ENCODE results near the gene TK2.

DNA sequence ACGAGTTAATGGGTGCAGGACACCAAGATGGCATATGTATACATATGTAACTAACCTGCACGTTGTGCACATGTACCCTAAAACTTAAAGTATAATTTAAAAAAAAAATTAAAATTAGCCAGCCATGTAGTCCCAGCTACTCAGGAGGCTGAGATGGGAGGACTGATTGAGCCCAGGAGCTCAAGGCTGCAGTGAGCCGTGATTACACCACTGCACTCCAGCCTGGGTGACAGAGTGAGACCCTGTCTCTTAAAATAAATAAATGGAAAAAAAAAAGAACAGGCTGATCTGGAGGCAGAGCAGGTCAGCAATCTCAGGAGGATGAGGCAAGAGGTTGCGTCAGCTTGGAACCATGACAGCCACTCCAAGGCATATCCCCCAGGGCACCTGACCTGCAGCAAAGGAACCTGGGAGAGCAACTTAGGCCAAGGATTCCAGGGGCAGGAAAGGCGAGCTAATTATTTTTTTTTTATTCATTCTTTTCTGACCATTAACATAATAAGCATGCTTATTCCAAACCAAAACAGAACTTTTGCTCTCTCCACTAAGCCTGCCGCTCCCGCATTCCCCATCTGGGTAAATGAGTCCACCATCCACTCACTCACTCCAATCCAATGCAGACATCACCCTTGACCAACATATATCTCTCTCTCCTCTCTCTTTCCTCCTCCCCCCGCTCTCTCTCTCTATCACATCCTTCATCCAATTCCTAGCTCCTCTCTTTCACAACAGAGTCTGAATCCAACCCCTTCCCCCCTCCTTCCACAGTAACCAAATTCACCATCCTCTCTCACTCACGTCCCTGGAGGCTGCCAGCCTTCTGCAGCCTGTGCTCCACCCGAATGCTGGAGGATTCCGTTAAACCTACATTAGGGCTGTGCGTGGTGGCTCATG, 47.7 kb downstream of the TK2 start:
- TF ChIP-seq, protein P1, sequence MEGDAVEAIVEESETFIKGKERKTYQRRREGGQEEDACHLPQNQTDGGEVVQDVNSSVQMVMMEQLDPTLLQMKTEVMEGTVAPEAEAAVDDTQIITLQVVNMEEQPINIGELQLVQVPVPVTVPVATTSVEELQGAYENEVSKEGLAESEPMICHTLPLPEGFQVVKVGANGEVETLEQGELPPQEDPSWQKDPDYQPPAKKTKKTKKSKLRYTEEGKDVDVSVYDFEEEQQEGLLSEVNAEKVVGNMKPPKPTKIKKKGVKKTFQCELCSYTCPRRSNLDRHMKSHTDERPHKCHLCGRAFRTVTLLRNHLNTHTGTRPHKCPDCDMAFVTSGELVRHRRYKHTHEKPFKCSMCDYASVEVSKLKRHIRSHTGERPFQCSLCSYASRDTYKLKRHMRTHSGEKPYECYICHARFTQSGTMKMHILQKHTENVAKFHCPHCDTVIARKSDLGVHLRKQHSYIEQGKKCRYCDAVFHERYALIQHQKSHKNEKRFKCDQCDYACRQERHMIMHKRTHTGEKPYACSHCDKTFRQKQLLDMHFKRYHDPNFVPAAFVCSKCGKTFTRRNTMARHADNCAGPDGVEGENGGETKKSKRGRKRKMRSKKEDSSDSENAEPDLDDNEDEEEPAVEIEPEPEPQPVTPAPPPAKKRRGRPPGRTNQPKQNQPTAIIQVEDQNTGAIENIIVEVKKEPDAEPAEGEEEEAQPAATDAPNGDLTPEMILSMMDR (conservative IDR thresholded peaks at IDR 0.05; ENCODE audit: low read depth in 2 of 2) = no peak
- TF ChIP-seq POLR2AphosphoS5 (IDR thresholded peaks at IDR 0.05; ENCODE audit: low read depth) (no peak), EZH2phosphoT487 (IDR thresholded peaks at IDR 0.05; ENCODE audit: unreplicated experiment) (no peak), EZH2 (IDR thresholded peaks at IDR 0.05; ENCODE audit: low read depth, unreplicated experiment) (no peak), JUNB (IDR thresholded peaks at IDR 0.05; ENCODE audit: unreplicated experiment) (no peak), NANOG (IDR thresholded peaks at IDR 0.05; ENCODE audit: borderline replicate concordance) (no peak), ZNF331 (CRISPR knock-in tag; IDR thresholded peaks at IDR 0.05; ENCODE audit: low read depth) (no peak), ZNF114 (CRISPR knock-in tag; IDR thresholded peaks at IDR 0.05) (no peak), CREB1 (CRISPR knock-in tag; IDR thresholded peaks at IDR 0.05; ENCODE audit: low read depth) (no peak)
- TF ChIP-seq, protein P2, sequence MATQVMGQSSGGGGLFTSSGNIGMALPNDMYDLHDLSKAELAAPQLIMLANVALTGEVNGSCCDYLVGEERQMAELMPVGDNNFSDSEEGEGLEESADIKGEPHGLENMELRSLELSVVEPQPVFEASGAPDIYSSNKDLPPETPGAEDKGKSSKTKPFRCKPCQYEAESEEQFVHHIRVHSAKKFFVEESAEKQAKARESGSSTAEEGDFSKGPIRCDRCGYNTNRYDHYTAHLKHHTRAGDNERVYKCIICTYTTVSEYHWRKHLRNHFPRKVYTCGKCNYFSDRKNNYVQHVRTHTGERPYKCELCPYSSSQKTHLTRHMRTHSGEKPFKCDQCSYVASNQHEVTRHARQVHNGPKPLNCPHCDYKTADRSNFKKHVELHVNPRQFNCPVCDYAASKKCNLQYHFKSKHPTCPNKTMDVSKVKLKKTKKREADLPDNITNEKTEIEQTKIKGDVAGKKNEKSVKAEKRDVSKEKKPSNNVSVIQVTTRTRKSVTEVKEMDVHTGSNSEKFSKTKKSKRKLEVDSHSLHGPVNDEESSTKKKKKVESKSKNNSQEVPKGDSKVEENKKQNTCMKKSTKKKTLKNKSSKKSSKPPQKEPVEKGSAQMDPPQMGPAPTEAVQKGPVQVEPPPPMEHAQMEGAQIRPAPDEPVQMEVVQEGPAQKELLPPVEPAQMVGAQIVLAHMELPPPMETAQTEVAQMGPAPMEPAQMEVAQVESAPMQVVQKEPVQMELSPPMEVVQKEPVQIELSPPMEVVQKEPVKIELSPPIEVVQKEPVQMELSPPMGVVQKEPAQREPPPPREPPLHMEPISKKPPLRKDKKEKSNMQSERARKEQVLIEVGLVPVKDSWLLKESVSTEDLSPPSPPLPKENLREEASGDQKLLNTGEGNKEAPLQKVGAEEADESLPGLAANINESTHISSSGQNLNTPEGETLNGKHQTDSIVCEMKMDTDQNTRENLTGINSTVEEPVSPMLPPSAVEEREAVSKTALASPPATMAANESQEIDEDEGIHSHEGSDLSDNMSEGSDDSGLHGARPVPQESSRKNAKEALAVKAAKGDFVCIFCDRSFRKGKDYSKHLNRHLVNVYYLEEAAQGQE (IDR thresholded peaks at IDR 0.05; ENCODE audit: unreplicated experiment) = no peak

Measured in GM23338 (cell line).